LNCaP clone FGC (cell line): ENCODE data around the gene BACH1.

Source experiments
- DNase-seq: peaks from one replicate; pipeline ENCODE4 v3.0.0-alpha.2; 2011; ENCODE audit warnings: low read depth
- H3K4me3 ChIP-seq: 2 replicates; pipeline ENCODE4 v1.5.1; 2011; ENCODE audit warnings: mild to moderate bottlenecking, low read depth, low read length, control low read depth
- TF ChIP-seq, protein P1 (sequence below): IDR thresholded peaks from 2 replicates; pipeline ENCODE4 v1.5.1; 2012; ENCODE audit warnings: mild to moderate bottlenecking; ENCODE audit not compliant: control insufficient read depth, insufficient read depth; ENCODE audit errors: extremely low read depth

Gene BACH1

DNA sequence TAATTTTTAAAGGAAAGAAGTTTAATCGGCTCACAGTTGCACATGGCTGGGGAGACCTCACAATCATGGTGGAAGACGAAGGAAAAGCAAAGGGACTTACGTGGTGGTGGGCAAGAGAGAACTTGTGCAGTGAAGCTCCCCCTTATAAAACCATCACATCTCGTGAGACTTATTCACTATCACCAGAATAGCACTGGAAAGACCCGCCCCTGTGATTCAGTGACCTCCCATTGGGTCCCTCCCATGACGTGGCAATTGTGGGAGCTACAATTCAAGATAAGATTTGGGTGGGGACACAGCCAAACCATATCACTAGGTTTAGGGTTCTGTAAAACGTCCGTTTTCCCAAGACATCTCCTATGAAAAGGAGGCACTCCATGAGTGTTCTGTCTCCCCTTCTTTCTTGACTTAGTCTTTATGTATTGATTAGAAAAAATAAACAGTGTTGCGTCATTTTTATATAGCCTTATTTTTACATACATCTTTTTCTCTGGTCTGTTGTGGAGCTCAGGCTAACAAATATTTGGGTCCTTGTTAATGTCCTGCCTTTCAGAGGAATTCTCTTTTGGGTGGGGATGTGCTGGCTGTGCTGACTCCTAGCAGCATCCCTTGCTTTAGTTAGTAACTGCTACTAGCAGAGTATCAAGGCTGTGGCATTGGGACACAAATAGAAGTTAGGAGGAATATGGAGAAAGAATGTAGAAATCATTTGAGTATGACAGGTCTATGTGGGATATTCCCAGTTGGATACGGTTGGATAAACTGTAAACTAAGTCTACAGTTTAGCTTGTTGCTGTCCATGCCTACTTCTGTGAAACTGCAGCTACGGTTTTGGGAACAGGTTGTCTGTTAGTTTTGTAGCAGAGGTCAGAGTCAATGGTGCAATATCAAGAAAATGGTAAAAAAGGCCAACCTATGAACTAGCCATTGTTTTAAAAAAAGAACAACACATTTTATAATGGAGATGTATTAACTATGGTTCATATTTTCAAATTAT is 23.5 kb downstream of the BACH1 start:
- DNase-seq: no peak
- TF ChIP-seq, protein P1, sequence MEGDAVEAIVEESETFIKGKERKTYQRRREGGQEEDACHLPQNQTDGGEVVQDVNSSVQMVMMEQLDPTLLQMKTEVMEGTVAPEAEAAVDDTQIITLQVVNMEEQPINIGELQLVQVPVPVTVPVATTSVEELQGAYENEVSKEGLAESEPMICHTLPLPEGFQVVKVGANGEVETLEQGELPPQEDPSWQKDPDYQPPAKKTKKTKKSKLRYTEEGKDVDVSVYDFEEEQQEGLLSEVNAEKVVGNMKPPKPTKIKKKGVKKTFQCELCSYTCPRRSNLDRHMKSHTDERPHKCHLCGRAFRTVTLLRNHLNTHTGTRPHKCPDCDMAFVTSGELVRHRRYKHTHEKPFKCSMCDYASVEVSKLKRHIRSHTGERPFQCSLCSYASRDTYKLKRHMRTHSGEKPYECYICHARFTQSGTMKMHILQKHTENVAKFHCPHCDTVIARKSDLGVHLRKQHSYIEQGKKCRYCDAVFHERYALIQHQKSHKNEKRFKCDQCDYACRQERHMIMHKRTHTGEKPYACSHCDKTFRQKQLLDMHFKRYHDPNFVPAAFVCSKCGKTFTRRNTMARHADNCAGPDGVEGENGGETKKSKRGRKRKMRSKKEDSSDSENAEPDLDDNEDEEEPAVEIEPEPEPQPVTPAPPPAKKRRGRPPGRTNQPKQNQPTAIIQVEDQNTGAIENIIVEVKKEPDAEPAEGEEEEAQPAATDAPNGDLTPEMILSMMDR: no peak

DNA sequence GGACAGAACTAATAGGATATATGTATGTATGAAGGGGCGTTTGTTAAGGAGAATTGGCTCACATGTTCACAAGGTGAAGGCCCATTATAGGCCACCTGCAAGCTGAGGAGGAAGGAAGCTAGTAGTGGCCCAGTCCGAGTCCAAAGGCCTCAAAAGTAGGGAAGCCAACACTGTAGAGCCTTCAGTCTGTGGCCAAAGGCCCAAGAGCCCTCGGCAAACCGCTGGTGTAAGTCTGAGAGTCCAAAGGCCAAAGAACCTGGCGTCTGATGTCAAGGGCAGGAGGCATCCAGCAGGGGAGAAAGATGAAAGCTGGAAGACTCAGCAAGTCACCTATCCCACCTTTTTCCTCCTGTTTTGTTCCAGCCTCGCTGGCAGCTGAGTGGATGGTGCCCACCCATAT is 24.5 kb downstream of the BACH1 start:
- TF ChIP-seq, protein P1: no peak
- no peak for DNase-seq
- H3K4me3 ChIP-seq: no peak overlapping the region

More for the DNA sequence above, 23.5 kb downstream of the BACH1 start:
- no peak overlapping the region for H3K4me3 ChIP-seq

DNA sequence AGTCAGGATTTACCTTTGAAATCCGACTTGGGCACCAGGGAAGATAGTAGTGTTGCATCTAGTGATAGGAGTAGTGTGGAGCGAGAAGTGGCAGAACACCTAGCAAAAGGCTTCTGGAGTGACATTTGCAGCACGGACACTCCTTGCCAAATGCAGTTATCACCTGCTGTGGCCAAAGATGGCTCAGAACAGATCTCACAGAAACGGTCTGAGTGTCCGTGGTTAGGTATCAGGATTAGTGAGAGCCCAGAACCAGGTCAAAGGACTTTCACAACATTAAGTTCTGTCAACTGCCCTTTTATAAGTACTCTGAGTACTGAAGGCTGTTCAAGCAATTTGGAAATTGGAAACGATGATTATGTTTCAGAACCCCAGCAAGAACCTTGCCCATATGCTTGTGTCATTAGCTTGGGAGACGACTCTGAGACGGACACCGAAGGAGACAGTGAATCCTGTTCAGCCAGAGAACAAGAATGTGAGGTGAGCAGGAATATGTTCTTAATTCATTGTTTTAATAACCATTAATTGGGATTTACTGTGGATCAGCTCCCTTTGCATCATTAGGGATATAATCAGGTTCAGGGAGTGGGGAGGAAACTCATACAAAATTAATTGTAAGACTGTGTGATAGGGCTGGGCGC is 28.3 kb downstream of the BACH1 start:
- TF ChIP-seq, protein P1: no peak
- no peak for DNase-seq
- H3K4me3 ChIP-seq: no peak overlapping the region

DNA sequence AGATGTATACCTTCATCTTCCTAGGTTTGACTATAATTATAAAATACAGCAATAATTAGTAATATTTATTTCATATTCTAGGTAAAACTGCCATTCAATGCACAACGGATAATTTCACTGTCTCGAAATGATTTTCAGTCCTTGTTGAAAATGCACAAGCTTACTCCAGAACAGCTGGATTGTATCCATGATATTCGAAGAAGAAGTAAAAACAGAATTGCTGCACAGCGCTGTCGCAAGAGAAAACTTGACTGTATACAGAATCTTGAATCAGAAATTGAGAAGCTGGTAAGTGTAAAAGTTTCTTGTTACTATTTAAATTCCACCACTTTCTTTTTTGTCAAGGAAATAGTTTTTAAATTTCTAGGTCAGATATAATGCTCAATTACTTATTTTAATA is 30.7 kb downstream of the BACH1 start:
- no peak overlapping the region for H3K4me3 ChIP-seq
- no peak for DNase-seq
- TF ChIP-seq, protein P1: no peak

DNA sequence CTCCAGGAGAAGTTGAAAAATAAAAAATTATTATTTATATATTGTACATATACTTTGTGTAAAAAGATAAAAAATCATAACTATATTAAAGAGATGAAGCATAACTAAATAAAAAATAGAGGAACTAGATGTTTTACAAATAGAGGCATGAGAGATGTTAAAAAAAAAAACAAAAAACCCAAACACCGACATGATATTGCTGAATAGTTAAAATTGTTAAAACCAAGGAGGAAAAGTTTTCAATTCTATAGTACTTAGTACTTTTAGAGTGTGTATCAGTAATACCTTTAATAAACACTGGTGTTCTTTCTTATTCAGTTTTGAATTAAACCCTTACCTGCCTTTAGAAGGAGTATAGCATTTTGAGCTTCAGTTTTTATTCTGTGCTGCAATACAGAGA is 32.1 kb downstream of the BACH1 start:
- TF ChIP-seq, protein P1: no peak

DNA sequence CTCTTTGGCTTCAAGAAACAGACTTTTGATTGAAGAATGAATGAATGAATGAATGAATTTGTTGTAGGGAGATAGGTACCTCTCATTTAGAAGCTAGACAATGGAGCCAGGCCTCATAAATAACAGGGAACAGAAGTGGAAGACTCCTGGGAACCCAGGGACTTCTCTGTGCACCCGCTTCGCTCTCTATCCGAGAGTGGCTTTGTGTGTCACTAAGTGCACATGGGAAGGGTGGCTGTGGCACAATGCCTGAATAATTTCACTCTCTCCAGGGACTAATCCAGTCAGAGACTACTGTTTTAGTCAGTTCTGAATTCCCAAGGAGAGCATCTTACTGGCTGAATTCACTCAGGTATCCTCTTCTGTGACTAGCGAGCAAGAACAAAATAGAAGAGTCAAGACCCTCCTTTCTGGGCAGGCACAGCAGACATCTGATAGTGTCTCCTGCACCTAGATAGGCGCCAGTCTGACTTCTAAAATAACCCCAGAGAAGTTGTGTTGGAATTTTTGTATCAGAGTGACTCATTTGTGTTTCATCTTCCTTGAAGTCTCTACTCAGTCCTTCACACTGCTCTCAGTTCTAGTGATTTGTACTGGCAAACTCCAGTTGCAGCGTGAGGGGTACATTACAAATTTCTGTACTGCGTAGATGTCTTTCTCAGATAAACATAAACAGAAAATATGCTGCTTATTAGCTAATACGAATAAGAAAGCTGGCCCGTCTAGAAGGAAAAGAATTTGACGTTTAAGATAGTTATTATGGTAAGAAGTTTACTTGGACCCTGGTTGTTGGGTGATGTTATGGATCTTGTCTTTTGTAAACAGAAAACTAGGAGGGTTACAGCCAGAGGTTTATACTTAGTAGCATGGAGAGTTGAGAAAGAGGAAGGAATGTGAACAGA is 34.0 kb downstream of the BACH1 start:
- DNase-seq: no peak
- TF ChIP-seq, protein P1: no peak

More for the DNA sequence above, 32.1 kb downstream of the BACH1 start:
- no peak for DNase-seq
- H3K4me3 ChIP-seq: no peak overlapping the region

More for the DNA sequence above, 34.0 kb downstream of the BACH1 start:
- H3K4me3 ChIP-seq: no peak overlapping the region
